G401.6 (cell line): ENCODE measurements around the gene ADAMTSL1.

Experiments used
- FAIRE-seq: peaks from 2 replicates; lab custom pipeline; 2012; peaks lifted over from hg19 to GRCh38; lab: Jason Lieb, UNC

ADAMTSL1 gene

GRCh38 chr9:18741945-18742344 lies 268.0 kb downstream of the ADAMTSL1 start:
- FAIRE-seq: no peak

GRCh38 chr9:18743421-18743820 lies 269.5 kb downstream of the ADAMTSL1 start:
- FAIRE-seq: no peak

GRCh38 chr9:18743971-18744370 lies 270.0 kb downstream of the ADAMTSL1 start:
- no peak for FAIRE-seq

- FAIRE-seq: no peak
Measured at GRCh38 chr9:18745710-18746109, 271.8 kb downstream of the ADAMTSL1 start.

- no peak for FAIRE-seq
Measured at GRCh38 chr9:18746631-18747030, 272.7 kb downstream of the ADAMTSL1 start.

GRCh38 chr9:18747595-18747994 lies 273.6 kb downstream of the ADAMTSL1 start:
- FAIRE-seq: no peak

- no peak for FAIRE-seq
Measured at GRCh38 chr9:18748251-18748701, 274.3 kb downstream of the ADAMTSL1 start.

- FAIRE-seq: no peak
Measured at GRCh38 chr9:18749711-18750110, 275.8 kb downstream of the ADAMTSL1 start.

GRCh38 chr9:18753904-18754303 lies 280.0 kb downstream of the ADAMTSL1 start:
- no peak for FAIRE-seq

- no peak for FAIRE-seq
Measured at GRCh38 chr9:18754537-18754936, 280.6 kb downstream of the ADAMTSL1 start.

GRCh38 chr9:18755263-18755662 lies 281.3 kb downstream of the ADAMTSL1 start:
- no peak for FAIRE-seq

- FAIRE-seq: no peak
Measured at GRCh38 chr9:18756712-18757125, 282.8 kb downstream of the ADAMTSL1 start.

GRCh38 chr9:18759827-18760226 lies 285.9 kb downstream of the ADAMTSL1 start:
- no peak for FAIRE-seq

- no peak for FAIRE-seq
Measured at GRCh38 chr9:18761742-18762300, 287.9 kb downstream of the ADAMTSL1 start.

- no peak for FAIRE-seq
Measured at GRCh38 chr9:18766989-18767550, 293.1 kb downstream of the ADAMTSL1 start.

GRCh38 chr9:18768951-18769622 lies 295.1 kb downstream of the ADAMTSL1 start:
- no peak for FAIRE-seq

- no peak for FAIRE-seq
Measured at GRCh38 chr9:18770131-18770908, 296.4 kb downstream of the ADAMTSL1 start.

- no peak for FAIRE-seq
Measured at GRCh38 chr9:18771011-18771410, 297.1 kb downstream of the ADAMTSL1 start.

- no peak for FAIRE-seq
Measured at GRCh38 chr9:18771763-18772162, 297.8 kb downstream of the ADAMTSL1 start.

- no peak for FAIRE-seq
Measured at GRCh38 chr9:18775241-18775640, 301.3 kb downstream of the ADAMTSL1 start.

GRCh38 chr9:18775930-18776329 lies 302.0 kb downstream of the ADAMTSL1 start:
- no peak for FAIRE-seq

GRCh38 chr9:18776836-18777820 lies 303.2 kb downstream of the ADAMTSL1 start:
- FAIRE-seq: no peak
